Measurements from ENCODE around the gene STARD10. TPM values are rescaled to one million over a fixed set of nuclear protein-coding genes. Genes with fewer than 3 reads are reported as not detected.

The STARD10 gene
- total RNA-seq, 2 donors from 2014 or later = 122 to 209 TPM

GRCh38 chr11:72747289-72747855 is 46.5 kb downstream of the STARD10 start:
- no peak overlapping the region for H3K4me3 ChIP-seq
- H3K36me3 ChIP-seq (replicated peaks in 1 of 2; ENCODE audit: insufficient read depth in 1 of 2, low read depth in 2 of 2) = no peaks in the 10 kb centered on the region
- H3K9me3 ChIP-seq = no peaks in the 10 kb centered on the region
- intact Hi-C loops (cut with DNase I) = no loop called here
- H3K4me1 ChIP-seq = peaks cover 24% of the 10 kb centered on the region
- DNase-seq (no peak), ATAC-seq (no peak)
- 82 to 96% methylated on average over 4 to 6 of the region's 6 CpGs for WGBS, 2 donors
- H3K27ac ChIP-seq = no peak overlapping the region
- no peak for TF ChIP-seq POLR2A (IDR thresholded peaks at IDR 0.05)
- TF ChIP-seq, protein P1, sequence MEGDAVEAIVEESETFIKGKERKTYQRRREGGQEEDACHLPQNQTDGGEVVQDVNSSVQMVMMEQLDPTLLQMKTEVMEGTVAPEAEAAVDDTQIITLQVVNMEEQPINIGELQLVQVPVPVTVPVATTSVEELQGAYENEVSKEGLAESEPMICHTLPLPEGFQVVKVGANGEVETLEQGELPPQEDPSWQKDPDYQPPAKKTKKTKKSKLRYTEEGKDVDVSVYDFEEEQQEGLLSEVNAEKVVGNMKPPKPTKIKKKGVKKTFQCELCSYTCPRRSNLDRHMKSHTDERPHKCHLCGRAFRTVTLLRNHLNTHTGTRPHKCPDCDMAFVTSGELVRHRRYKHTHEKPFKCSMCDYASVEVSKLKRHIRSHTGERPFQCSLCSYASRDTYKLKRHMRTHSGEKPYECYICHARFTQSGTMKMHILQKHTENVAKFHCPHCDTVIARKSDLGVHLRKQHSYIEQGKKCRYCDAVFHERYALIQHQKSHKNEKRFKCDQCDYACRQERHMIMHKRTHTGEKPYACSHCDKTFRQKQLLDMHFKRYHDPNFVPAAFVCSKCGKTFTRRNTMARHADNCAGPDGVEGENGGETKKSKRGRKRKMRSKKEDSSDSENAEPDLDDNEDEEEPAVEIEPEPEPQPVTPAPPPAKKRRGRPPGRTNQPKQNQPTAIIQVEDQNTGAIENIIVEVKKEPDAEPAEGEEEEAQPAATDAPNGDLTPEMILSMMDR (IDR thresholded peaks at IDR 0.05) = no peak
- H3K27me3 ChIP-seq = no peaks in the 10 kb centered on the region

GRCh38 chr11:72746821-72747220 is 47.0 kb downstream of the STARD10 start:
- intact Hi-C loops (cut with DNase I) = no loop called here
- no peak for ATAC-seq
- TF ChIP-seq POLR2A (IDR thresholded peaks at IDR 0.05) = no peak
- TF ChIP-seq, protein P1 (IDR thresholded peaks at IDR 0.05) = no peak
- no peaks in the 10 kb centered on the region for H3K27me3 ChIP-seq
- H3K27ac ChIP-seq = no peak overlapping the region
- no peaks in the 10 kb centered on the region for H3K9me3 ChIP-seq
- 93 to 97% methylated on average over 2 to 3 of the region's 3 CpGs for WGBS, 2 donors
- H3K4me1 ChIP-seq = peaks cover 21% of the 10 kb centered on the region
- no peak for DNase-seq
- no peak overlapping the region for H3K4me3 ChIP-seq
- H3K36me3 ChIP-seq (replicated peaks in 1 of 2; ENCODE audit: insufficient read depth in 1 of 2, low read depth in 2 of 2) = no peaks in the 10 kb centered on the region

- Histone ChIP-seq H3K9me3 (no peaks in the 10 kb centered on the region), H3K4me1 (peaks cover 13% of the 10 kb centered on the region), H3K27ac (no peak overlapping the region), H3K27me3 (no peaks in the 10 kb centered on the region), H3K4me3 (no peak overlapping the region), H3K36me3 (replicated peaks in 1 of 2; ENCODE audit: insufficient read depth in 1 of 2, low read depth in 2 of 2) (no peaks in the 10 kb centered on the region)
- DNase-seq = no peak
- intact Hi-C loops (cut with DNase I) = no loop called here
- no peak for TF ChIP-seq POLR2A (IDR thresholded peaks at IDR 0.05)
- TF ChIP-seq, protein P1 (IDR thresholded peaks at IDR 0.05) = no peak
- WGBS, 2 donors = 76% methylated on average over 11 of the region's 11 CpGs; no CpG with 5 or more reads in 1 of the 2 donors
- ATAC-seq = no peak
These were observed 47.8 kb downstream of the STARD10 start for GRCh38 chr11:72745925-72746550.

- no peak for TF ChIP-seq POLR2A (IDR thresholded peaks at IDR 0.05)
- TF ChIP-seq, protein P1 (IDR thresholded peaks at IDR 0.05) = no peak
- no peak for DNase-seq
- 78% methylated on average over 2 of the region's 5 CpGs; no CpG with 5 or more reads in 1 of the 2 donors for WGBS, 2 donors
These were observed 48.3 kb downstream of the STARD10 start for GRCh38 chr11:72745511-72745910.

GRCh38 chr11:72744474-72744873 is 49.4 kb downstream of the STARD10 start:
- intact Hi-C loops (cut with DNase I) = no loop called here
- H3K36me3 ChIP-seq (replicated peaks in 1 of 2; ENCODE audit: insufficient read depth in 1 of 2, low read depth in 2 of 2) = no peaks in the 10 kb centered on the region
- WGBS, 2 donors = 77 to 86% methylated on average over 5 to 6 of the region's 6 CpGs
- H3K27me3 ChIP-seq = no peaks in the 10 kb centered on the region
- H3K4me1 ChIP-seq = no peaks in the 10 kb centered on the region
- TF ChIP-seq, protein P1 (IDR thresholded peaks at IDR 0.05) = no peak
- no peak for TF ChIP-seq POLR2A (IDR thresholded peaks at IDR 0.05)
- H3K9me3 ChIP-seq = no peaks in the 10 kb centered on the region
- DNase-seq (no peak), ATAC-seq (no peak)
- H3K4me3 ChIP-seq = no peak overlapping the region
- H3K27ac ChIP-seq = no peak overlapping the region

More at GRCh38 chr11:72745511-72745910, 48.3 kb downstream of the STARD10 start:
- intact Hi-C loops (cut with DNase I) = no loop called here
- ATAC-seq = no peak
- H3K4me1 ChIP-seq = peaks cover 8% of the 10 kb centered on the region
- H3K27ac ChIP-seq = no peak overlapping the region
- H3K9me3 ChIP-seq = no peaks in the 10 kb centered on the region
- no peaks in the 10 kb centered on the region for H3K36me3 ChIP-seq (replicated peaks in 1 of 2; ENCODE audit: insufficient read depth in 1 of 2, low read depth in 2 of 2)
- no peaks in the 10 kb centered on the region for H3K27me3 ChIP-seq
- H3K4me3 ChIP-seq = no peak overlapping the region
